GM13977 (cell line): ENCODE measurements around the gene CHKA.
A peak's percentile ranks its signal among the peaks of the same experiment; 100 is the strongest.

Experiments
- DNase-seq: peaks from one replicate; pipeline ENCODE4 v3.0.0; 2012; ENCODE audit warnings: low spot score
- in situ Hi-C: fragments of 300-500 bp; cut with MboI; formaldehyde crosslinking; loops from one replicate; pipeline ENCODE4 v1.12.0; 2022; ENCODE audit warnings: low sequenced_read_pairs, low pct_unique_long_range_greater_than_20kb, mixed read lengths, inconsistent platforms; ENCODE audit not compliant: unreplicated experiment
- TF ChIP-seq, protein P1 (sequence below): IDR thresholded peaks from 2 replicates; pipeline ENCODE4 v1.5.1; 2012; ENCODE audit warnings: mild to moderate bottlenecking, control low read depth; ENCODE audit not compliant: insufficient read depth; ENCODE audit errors: extremely low read depth, missing control alignments

Gene CHKA

GRCh38 chr11:68128682-68129327 lies 7.6 kb upstream of the CHKA start:
- DNase-seq: no peak

DNA sequence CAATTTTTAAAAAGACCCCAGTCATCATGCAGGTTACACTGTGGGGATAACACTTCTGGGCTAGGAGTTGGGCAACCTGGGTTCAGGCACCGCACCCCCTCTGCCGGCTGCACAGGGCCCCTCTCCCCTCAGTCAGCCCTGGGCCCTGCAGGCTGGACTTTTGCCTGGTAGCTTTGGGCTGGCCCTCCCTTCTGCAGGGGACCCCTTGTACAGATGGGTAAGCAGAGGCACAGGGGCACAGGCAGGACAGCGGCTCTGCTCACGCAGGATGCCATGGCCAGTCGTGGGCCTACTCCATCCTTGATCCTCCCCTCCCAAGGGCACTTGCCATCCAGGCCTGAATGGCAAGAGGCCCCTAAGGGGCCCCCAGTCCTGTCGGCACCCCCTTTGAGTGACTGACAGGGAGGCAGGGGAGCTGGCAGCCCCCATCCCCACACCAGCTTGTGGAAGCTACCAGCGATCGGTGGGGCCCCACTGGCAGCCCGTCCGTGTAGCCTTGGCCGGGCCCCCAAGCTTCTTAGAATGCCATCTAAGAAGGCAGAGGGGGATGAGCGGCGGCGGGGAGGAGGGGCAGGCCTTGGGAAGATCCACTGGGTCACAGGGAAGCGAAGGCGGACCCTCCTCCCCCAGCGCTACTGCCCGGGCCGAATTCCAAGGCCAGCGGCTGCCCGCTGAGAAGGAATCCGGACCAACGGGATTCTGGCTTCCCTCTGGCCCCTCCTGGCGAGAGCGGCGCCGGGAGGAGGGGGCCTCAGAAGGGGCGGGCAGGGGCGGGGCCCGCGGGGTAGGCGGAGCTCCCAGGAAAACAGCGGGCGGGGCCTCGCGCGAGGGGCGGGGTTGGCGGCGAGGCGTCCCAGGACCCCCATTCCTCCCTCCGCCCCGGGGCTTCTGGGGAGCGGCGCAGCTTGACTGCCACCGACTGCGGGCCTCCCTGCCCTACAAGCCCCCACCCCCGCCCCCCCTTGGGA lies 6.8 kb upstream of the CHKA start:
- in situ Hi-C loops: no loop called here
- DNase-seq: no peak
- TF ChIP-seq, protein P1, sequence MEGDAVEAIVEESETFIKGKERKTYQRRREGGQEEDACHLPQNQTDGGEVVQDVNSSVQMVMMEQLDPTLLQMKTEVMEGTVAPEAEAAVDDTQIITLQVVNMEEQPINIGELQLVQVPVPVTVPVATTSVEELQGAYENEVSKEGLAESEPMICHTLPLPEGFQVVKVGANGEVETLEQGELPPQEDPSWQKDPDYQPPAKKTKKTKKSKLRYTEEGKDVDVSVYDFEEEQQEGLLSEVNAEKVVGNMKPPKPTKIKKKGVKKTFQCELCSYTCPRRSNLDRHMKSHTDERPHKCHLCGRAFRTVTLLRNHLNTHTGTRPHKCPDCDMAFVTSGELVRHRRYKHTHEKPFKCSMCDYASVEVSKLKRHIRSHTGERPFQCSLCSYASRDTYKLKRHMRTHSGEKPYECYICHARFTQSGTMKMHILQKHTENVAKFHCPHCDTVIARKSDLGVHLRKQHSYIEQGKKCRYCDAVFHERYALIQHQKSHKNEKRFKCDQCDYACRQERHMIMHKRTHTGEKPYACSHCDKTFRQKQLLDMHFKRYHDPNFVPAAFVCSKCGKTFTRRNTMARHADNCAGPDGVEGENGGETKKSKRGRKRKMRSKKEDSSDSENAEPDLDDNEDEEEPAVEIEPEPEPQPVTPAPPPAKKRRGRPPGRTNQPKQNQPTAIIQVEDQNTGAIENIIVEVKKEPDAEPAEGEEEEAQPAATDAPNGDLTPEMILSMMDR: no peak

More at GRCh38 chr11:68128682-68129327, 7.6 kb upstream of the CHKA start:
- TF ChIP-seq, protein P1: no peak
- in situ Hi-C loops: no loop called here

DNA sequence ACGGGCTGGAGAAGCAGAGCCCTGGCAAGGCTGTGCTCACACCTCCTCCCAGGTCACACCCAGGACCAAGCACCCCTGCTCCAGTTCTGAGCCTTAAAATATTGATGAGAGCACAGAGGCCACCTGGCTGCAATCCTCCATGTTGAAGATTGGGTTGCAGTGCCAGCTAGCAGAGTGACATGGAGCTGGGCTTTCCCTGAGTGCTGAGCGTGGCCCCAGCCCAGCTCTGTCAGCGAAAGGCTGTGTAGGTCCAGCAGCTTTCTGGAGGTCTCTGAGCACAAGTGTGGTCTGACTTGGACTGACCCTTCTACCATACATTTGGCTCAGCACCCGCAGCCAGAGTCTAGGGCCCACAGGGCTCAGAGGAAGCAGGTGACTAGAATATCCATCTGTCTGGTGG lies 4.0 kb upstream of the CHKA start:
- DNase-seq: no peak
- in situ Hi-C loops: no loop called here
- TF ChIP-seq, protein P1: no peak

- in situ Hi-C loops: no loop called here
- no peak for DNase-seq
- TF ChIP-seq, protein P1: no peak
Measured at GRCh38 chr11:68122936-68123539, 1.9 kb upstream of the CHKA start.

DNA sequence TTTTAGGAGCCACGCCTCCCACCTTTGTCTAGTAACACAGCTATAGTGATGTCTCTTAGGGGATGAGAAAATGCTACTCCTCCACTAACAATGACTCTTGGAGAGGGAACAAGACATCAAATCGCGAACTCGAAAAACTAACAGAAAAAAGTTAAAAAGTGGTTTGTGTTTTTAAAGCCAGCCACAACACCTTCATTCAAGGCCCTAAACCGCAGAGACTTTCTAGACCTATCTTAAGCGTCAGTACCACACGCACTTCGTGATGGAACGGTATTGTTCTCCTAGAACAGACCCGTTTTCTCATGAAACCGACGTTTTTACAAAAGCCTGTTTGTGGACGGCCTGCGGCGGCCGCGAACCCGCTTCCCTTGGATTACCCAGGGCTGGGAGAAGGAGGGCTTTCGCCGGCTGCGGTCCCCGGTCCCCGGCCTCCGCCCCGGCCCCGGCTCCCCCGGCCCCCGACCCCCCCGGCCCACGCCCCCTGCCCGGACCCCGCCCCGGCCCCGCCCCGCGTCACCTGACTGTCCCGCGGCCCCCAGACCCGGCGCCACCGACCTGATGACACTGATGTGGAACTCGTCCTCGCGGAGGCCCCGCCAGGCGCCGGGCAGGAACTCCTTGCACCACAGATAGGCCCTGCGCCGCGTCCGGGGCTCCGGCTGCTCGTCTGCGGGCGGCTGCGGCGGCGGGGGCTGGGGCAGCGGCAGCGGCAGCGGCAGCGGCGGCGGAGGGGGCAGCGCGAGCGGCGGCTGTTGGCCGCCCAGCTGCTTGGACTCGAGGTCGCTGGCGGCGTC lies 718 bp downstream of the CHKA start:
- in situ Hi-C loops: no loop called here
- TF ChIP-seq, protein P1: no peak
- peak; percentile 75 for DNase-seq

DNA sequence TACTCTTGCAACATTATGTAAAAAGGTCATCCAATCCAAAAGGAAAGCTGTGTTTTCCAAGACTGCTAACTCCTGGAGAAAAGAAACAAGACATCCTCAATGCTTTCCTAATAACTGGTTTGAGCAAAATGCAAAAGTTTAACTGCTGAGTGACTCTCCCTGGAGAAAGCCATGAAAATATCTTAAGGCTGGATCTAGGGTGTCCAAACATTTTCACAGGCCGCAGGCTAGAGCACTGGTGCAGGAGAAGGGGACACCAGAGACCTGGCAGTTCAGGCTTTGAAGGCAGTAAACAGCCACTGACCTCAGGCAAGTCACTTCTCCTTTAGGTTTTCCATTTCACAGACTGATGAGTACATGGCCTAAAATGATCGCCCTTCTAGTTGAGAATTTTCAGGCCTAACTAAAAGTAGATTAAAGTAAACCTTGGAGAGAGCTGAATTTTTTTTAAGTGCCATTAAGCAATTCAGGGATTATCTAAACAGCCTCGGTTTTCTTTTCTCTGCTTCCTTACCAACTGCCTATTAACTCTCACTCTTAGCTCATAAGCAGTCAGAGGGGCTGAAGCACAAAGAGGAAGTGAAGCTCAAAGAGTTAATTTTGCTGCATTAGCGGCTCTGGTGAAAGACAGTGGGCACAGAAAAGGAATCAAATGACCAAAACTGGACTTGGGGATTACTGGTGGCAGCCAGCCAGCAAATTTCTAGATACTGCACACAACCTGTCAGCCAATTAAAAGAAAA lies 2.3 kb downstream of the CHKA start:
- TF ChIP-seq, protein P1: no peak
- in situ Hi-C loops: no loop called here
- DNase-seq: peak; percentile 66
